Measurements from ENCODE around the gene NFYB.

The NFYB gene

DNA sequence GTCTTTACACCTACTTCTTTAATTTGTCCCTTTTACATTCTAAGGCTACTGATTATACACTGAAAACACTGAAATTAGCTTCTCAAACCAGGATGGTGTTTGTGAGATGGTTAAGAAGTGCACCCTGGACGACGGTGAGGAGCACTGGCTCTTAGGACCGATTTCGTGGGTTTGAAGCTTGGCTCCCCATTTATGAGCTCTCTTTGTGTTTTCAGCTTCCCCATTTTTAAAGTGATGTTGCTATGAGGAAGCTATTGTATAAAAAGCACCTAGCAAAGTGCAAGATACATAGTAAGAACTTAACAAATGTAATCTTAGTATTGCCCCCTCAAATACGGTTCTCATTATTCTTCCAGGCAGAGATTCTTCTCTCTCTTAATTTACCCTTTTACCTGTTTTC lies 4.7 kb downstream of the NFYB start:
- peak overlapping the region; percentile 83 for H3K27ac ChIP-seq
- TF ChIP-seq, protein P1, sequence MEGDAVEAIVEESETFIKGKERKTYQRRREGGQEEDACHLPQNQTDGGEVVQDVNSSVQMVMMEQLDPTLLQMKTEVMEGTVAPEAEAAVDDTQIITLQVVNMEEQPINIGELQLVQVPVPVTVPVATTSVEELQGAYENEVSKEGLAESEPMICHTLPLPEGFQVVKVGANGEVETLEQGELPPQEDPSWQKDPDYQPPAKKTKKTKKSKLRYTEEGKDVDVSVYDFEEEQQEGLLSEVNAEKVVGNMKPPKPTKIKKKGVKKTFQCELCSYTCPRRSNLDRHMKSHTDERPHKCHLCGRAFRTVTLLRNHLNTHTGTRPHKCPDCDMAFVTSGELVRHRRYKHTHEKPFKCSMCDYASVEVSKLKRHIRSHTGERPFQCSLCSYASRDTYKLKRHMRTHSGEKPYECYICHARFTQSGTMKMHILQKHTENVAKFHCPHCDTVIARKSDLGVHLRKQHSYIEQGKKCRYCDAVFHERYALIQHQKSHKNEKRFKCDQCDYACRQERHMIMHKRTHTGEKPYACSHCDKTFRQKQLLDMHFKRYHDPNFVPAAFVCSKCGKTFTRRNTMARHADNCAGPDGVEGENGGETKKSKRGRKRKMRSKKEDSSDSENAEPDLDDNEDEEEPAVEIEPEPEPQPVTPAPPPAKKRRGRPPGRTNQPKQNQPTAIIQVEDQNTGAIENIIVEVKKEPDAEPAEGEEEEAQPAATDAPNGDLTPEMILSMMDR (conservative IDR thresholded peaks at IDR 0.05): no peak

- peak overlapping the region; percentile 83 for H3K27ac ChIP-seq
- TF ChIP-seq, protein P1 (conservative IDR thresholded peaks at IDR 0.05): no peak
Observed at GRCh38 chr12:104132351-104132956, 5.6 kb downstream of the NFYB start.

GRCh38 chr12:104131609-104132008 lies 6.4 kb downstream of the NFYB start:
- TF ChIP-seq, protein P1 (conservative IDR thresholded peaks at IDR 0.05): no peak
- H3K27ac ChIP-seq: peak overlapping the region; percentile 83

DNA sequence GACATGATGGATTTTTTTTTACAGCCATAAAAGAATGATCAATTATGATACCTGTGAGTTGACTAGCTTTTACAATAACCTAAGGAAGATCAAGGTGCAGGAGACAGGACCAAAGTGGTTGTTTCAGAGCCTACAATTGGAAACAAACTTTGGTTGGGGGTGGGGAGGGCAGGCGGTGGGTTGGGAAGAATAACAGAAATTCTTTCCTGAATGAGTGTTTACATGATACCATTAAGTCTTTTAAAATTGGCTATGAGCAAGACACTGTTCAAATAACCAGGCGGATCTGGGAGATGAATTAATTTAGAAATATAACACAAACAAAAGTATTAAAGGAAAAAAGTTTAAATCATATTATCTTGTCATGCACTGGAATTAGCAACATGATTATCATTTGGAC lies 7.2 kb downstream of the NFYB start:
- TF ChIP-seq, protein P1 (conservative IDR thresholded peaks at IDR 0.05): no peak
- H3K27ac ChIP-seq: peak overlapping the region; percentile 83

- H3K27ac ChIP-seq: peak overlapping the region; percentile 29
- TF ChIP-seq, protein P1 (conservative IDR thresholded peaks at IDR 0.05): no peak
Observed at GRCh38 chr12:104126548-104126947, 11.5 kb downstream of the NFYB start.

GRCh38 chr12:104122298-104122697 lies 15.7 kb downstream of the NFYB start:
- TF ChIP-seq, protein P1 (conservative IDR thresholded peaks at IDR 0.05): no peak
- no peak overlapping the region for H3K27ac ChIP-seq

- H3K27ac ChIP-seq: no peak overlapping the region
- TF ChIP-seq, protein P1 (conservative IDR thresholded peaks at IDR 0.05): no peak
Observed at GRCh38 chr12:104121001-104121400, 17.0 kb downstream of the NFYB start.
